ENCODE measurements around the gene NSF. TPM values are rescaled to one million over a fixed set of nuclear protein-coding genes. Genes with fewer than 3 reads are reported as not detected.
"Not testable (repeated sequence)": the region's sequence is repeated elsewhere in the genome, so short reads cannot be mapped to it uniquely, and the experiment has no call there.

The NSF gene
- total RNA-seq, 8 experiments from 2014 or later = 58.6 to 162 (median 76.1) TPM

DNA sequence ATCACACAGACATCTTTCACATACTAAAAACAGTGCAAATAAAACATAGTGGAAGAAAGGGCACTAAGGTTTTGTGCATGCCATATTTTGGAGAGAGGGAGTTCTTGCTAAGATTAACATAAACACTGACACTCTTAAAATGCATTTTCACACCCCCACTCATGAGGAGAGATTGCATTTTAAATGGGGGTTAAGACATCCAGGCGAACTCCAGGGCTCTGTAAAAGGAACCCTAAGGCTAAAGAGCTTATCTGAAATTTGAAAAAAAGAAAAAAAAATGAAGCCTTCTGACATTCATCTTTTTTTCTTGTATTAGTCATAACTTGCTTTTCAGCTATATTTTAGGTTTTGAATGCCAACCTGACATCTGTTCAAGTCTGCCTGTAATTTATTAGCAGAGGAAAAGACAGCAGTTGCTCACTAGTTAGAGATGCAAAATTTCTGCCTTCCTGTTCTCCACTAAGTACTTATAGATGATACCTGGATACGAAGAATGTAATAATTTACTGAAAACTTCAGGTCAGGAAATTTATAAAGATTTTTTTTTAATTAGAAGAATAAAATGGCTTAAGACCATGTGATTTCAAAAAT, 57.3 kb downstream of the NSF start:
- no CpG with 5 or more reads among the region's 2 CpGs for WGBS, 10 experiments
- H3K4me1 ChIP-seq (replicated peaks in 1 of 2); in situ Hi-C loops (cut with MboI; ENCODE audit: low pct_unique_long_range_greater_than_20kb in 2 of 9, low sequenced_read_pairs in 9 of 9, unreplicated experiment in 9 of 9); H3K4me3 ChIP-seq; H3K27ac ChIP-seq: not testable (repeated sequence)
- peak in 2 of 8 experiments; percentile 58 to 62 for ATAC-seq (replicated peaks in 6 of 8)

DNA sequence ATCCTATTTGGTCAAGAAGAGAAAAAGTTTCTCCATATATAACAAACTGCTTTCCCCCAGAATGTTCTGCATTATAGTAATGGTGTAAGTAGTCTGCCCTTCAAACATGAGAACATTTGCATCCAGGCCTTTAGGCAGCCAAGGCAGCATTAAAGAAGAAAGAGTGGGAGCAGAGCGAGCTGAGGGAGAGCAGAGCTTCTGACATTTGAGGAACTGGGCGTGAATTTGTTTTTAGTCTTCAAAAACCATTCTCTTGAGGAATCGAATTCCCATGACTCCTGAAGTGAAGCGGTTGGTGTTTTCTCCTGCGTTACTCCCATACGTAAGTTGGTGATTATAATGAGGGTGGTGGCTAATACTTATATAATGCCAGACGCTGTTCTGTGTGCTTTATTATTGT, 58.8 kb downstream of the NSF start:
- H3K4me1 ChIP-seq (replicated peaks in 1 of 2); H3K27ac ChIP-seq; ATAC-seq (replicated peaks in 6 of 8); H3K4me3 ChIP-seq; in situ Hi-C loops (cut with MboI; ENCODE audit: low pct_unique_long_range_greater_than_20kb in 2 of 9, low sequenced_read_pairs in 9 of 9, unreplicated experiment in 9 of 9): not testable (repeated sequence)
- no CpG with 5 or more reads among the region's 7 CpGs for WGBS, 10 experiments

DNA sequence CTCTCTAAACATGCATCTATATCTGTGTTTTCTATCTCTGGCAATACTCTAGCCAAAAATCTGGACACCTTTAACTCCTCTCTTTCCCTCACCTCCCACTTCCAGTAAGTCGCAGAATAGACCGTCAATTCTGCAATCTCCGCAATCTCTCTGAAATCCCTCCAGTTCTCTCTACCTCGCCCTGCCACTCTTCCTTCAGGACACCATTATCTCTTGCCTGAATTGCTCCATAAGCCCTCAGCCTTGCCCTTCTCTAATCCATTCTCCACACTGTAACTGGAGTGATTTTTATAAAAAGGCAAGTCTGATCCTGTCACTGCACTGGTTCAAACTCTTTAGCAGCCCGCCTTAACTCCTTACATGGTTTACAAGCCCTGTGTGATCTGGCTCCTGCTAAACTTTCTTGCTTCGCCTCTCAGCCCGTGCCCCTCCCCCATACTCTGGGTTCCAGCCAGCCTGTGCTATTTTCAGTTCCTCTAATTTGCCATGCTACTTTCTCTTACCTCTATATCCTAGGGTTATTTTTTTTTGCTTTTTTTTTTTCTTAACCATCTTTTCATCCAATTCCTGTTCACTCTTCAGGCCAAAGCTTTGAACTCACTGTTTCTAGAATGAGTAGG, 61.7 kb downstream of the NSF start:
- in situ Hi-C loops (cut with MboI; ENCODE audit: low pct_unique_long_range_greater_than_20kb in 2 of 9, low sequenced_read_pairs in 9 of 9, unreplicated experiment in 9 of 9); H3K27ac ChIP-seq; H3K4me1 ChIP-seq (replicated peaks in 1 of 2); H3K4me3 ChIP-seq; ATAC-seq (replicated peaks in 6 of 8): not testable (repeated sequence)
- WGBS, 10 experiments = no CpG with 5 or more reads among the region's 7 CpGs

DNA sequence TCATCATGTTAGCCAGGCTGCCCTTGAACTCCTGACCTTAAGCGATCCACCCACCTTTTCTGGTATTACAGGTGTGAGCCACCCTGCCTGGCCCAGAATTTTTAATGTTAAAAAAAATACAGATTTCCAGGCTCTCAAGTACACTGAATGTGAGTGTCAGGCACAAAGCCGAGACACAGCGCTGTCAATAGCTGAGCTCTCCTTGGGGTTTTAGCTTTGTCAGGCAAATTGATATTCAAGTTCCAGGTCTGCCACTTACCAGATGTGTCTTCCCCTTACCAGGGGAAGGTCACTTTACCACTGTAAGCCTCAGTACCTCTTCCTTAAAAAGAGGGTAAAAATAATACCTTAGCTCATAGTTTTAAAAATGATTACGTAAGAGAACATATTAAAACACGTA, 67.8 kb downstream of the NSF start:
- in situ Hi-C loops (cut with MboI; ENCODE audit: low pct_unique_long_range_greater_than_20kb in 2 of 9, low sequenced_read_pairs in 9 of 9, unreplicated experiment in 9 of 9); H3K4me1 ChIP-seq (replicated peaks in 1 of 2); H3K4me3 ChIP-seq; H3K27ac ChIP-seq; ATAC-seq (replicated peaks in 6 of 8): not testable (repeated sequence)
- whole genome bisulfite sequencing, 10 experiments = no CpG with 5 or more reads among the region's 5 CpGs

DNA sequence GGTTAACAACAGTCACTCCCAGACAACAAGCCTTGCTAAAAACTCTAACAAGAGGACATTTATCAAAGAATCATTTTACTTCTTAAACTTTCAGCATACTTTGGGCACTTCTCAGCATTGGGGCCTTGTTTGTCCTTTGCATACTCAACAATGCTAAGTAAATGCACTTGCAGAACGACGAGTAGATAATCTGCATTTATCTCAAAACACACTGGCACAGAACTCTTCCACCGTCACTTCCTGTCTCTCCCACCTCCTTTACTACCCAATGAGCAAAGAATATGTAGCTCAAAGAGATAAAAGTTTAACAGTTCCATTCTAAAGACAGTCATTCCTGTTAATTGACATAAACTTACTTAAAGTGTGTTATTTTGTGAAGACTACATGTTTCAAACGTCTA, 69.2 kb downstream of the NSF start:
- H3K27ac ChIP-seq; ATAC-seq (replicated peaks in 6 of 8); H3K4me3 ChIP-seq; in situ Hi-C loops (cut with MboI; ENCODE audit: low pct_unique_long_range_greater_than_20kb in 2 of 9, low sequenced_read_pairs in 9 of 9, unreplicated experiment in 9 of 9); H3K4me1 ChIP-seq (replicated peaks in 1 of 2): not testable (repeated sequence)
- WGBS, 10 experiments = no CpG with 5 or more reads among the region's 4 CpGs

DNA sequence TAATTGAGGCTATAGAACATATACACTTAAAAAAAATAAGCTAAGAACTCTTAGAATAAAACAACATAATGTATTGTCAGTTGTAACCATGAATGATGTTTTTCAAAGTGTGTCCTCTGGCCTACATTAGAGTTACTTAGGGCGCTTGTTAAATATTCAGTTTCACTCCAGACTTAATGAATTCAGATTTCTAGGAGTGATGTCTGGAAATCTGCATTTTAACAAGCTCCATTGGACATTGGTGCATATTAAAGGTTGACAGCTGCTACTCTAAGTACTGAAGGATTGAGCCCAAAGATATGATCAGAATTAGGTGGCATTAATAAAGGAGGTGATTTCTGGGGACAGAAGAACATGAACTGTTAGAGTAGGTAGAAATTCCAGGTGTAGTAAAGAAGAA, 72.7 kb downstream of the NSF start:
- no CpG with 5 or more reads among the region's 1 CpG for WGBS, 10 experiments
- ATAC-seq (replicated peaks in 6 of 8) = peak in 3 of 8 experiments; percentile 69 to 87 (median 85)
- in situ Hi-C loops (cut with MboI; ENCODE audit: low pct_unique_long_range_greater_than_20kb in 2 of 9, low sequenced_read_pairs in 9 of 9, unreplicated experiment in 9 of 9) = not testable (repeated sequence)

DNA sequence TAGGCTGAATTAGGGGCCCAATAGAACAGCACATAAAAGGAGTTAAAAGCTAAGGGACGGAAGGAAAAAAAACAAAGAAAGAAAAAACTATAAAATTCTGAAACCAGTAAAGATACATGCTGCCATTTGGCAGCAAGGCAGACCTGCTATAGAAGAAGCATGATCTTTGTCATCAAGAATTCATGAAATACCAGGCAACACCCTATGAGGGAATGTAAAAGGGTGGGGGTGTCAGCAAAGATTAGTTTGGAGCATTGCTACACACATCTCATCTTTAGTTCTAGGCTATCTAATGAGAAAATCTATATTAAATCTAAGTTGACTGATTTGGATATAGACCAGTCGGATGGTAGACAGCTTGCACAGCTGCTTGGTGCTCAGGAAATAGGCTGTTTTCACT, 73.1 kb downstream of the NSF start:
- H3K4me1 ChIP-seq (replicated peaks in 1 of 2); in situ Hi-C loops (cut with MboI; ENCODE audit: low pct_unique_long_range_greater_than_20kb in 2 of 9, low sequenced_read_pairs in 9 of 9, unreplicated experiment in 9 of 9); H3K4me3 ChIP-seq; H3K27ac ChIP-seq: not testable (repeated sequence)
- no CpG with 5 or more reads among the region's 2 CpGs for WGBS, 10 experiments
- ATAC-seq (replicated peaks in 6 of 8) = peak in 3 of 8 experiments; percentile 94 to 98 (median 97)

More for the DNA sequence above, 72.7 kb downstream of the NSF start:
- not testable (repeated sequence) for H3K4me1 ChIP-seq (replicated peaks in 1 of 2); H3K4me3 ChIP-seq; H3K27ac ChIP-seq

DNA sequence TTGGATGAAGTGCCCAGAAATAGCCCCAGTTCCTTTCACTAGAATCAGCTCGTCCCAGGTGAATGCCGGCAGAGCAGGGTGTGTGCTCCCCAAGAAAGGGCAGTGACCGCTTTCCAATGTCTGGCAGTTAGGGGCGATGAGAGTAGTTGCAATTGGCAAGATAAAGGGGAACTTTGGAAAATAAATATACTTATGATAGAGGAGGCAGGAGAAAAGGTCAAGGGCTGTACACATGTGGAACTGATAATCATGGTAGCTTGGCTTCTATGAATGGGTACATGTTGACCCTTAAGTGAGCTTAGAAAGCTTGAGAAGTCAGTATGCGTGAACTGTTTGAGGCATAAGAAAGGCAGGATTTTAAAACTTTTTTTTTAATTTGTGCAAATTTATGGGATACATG, 75.5 kb downstream of the NSF start:
- H3K4me3 ChIP-seq; ATAC-seq (replicated peaks in 6 of 8); H3K4me1 ChIP-seq (replicated peaks in 1 of 2); in situ Hi-C loops (cut with MboI; ENCODE audit: low pct_unique_long_range_greater_than_20kb in 2 of 9, low sequenced_read_pairs in 9 of 9, unreplicated experiment in 9 of 9); H3K27ac ChIP-seq: not testable (repeated sequence)
- no CpG with 5 or more reads among the region's 5 CpGs for WGBS, 10 experiments

DNA sequence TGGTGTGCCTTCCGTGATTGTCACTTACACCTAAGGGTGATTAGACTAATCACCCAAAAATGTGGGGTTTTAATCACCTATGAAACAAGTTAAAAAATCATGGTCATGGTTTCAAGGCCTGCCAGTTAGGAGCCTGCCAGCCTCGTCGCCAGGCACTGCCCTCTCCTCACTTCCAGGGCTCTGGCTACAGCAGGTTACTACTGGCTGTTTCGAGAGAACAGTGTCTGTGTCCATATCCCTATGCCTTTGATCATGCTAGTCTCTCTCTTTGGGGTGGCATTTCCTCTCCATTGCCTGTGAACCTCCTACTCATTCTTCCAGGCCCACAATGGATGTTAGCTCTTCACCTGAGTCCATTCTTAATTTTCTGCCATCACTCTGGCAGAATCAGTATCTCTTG, 80.3 kb downstream of the NSF start:
- in situ Hi-C loops (cut with MboI; ENCODE audit: low pct_unique_long_range_greater_than_20kb in 2 of 9, low sequenced_read_pairs in 9 of 9, unreplicated experiment in 9 of 9); ATAC-seq (replicated peaks in 6 of 8); H3K4me1 ChIP-seq (replicated peaks in 1 of 2); H3K27ac ChIP-seq; H3K4me3 ChIP-seq: not testable (repeated sequence)
- no CpG with 5 or more reads among the region's 4 CpGs for WGBS, 10 experiments

DNA sequence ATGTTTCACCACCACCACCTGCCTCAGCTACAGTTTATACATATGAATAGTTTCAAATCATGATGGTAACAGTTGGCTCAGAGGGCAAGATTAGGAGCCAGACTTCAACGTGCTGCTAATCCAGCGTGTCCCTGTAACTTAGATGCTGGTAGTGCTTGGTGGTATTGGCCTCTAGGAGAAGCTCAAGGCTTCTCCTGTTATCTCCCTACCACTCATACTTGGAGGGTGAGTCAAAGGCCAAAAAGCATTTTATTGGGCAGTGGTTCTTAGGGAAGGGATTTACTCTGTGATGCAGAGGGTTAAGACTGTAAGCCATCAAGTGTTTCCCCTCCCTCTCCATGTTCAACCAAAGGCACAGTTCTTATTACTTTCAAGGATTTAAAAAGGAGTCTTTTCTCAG, 82.3 kb downstream of the NSF start:
- in situ Hi-C loops (cut with MboI; ENCODE audit: low pct_unique_long_range_greater_than_20kb in 2 of 9, low sequenced_read_pairs in 9 of 9, unreplicated experiment in 9 of 9); H3K27ac ChIP-seq; H3K4me3 ChIP-seq; H3K4me1 ChIP-seq (replicated peaks in 1 of 2): not testable (repeated sequence)
- WGBS, 10 experiments = no CpG with 5 or more reads among the region's 2 CpGs
- ATAC-seq (replicated peaks in 6 of 8) = peak in 1 of 8 experiments; percentile 39

DNA sequence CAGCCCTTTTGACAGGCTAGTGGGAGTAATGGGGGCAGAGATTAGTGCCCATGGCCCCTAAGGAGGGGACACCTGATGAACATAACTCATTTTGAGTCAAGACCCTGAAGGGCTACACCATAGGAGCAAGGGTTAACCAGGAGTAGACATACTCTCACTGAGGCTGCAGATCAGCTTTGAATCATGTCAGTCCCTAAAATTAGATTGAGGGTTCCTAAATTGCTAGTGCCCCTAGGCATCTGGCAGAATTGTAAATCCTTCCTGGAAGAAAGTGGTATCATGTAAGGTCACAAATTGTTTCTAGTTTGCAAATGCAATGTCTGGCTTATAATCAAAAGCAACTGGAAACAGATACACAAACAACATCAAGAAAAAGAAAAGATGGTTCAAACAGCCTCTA, 87.3 kb downstream of the NSF start:
- H3K4me3 ChIP-seq; in situ Hi-C loops (cut with MboI; ENCODE audit: low pct_unique_long_range_greater_than_20kb in 2 of 9, low sequenced_read_pairs in 9 of 9, unreplicated experiment in 9 of 9); H3K27ac ChIP-seq; H3K4me1 ChIP-seq (replicated peaks in 1 of 2): not testable (repeated sequence)
- peak in 2 of 8 experiments; percentile 34 to 68 for ATAC-seq (replicated peaks in 6 of 8)

DNA sequence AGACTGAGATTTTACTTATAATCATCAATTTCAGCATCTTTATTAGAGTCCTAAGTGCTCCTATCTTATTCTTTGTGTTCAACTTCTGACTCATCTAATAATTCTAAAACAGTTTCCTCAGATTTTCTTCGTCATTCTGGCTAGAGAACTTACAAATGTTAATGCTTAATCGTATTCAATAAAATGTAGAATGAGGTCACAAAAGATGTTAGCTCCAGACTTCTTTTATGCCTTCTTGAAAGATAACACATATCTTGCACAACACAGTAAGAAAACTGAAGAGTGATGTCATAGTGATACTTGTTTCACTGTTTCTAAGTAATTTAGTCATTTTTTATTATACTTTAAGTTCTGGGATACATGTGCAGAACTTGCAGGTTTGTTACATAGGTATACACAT, 93.2 kb downstream of the NSF start:
- H3K4me1 ChIP-seq (replicated peaks in 1 of 2); H3K4me3 ChIP-seq; in situ Hi-C loops (cut with MboI; ENCODE audit: low pct_unique_long_range_greater_than_20kb in 2 of 9, low sequenced_read_pairs in 9 of 9, unreplicated experiment in 9 of 9); H3K27ac ChIP-seq: not testable (repeated sequence)
- ATAC-seq (replicated peaks in 6 of 8) = peak in 2 of 8 experiments; percentile 44 to 77
- no CpG with 5 or more reads among the region's 2 CpGs for WGBS, 10 experiments

DNA sequence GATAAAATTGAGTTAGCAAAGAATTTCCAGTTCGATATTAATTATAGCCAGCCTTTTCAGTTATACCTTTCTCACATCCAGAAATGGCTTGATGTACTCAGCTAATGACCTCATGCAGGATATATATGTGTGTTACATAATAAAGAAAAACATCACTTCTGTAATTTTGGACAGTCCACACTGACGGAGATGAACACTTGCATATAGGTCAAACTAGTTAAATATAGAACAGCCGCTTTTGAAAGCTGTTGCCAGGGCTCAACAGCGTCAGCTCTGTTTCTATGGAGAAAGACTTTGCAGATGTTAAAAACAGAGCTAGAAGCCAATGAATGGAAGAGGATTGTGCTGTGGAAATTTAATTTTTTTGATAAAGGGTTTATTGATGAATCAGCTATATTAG, 94.8 kb downstream of the NSF start:
- H3K4me3 ChIP-seq; H3K4me1 ChIP-seq (replicated peaks in 1 of 2); H3K27ac ChIP-seq; in situ Hi-C loops (cut with MboI; ENCODE audit: low pct_unique_long_range_greater_than_20kb in 2 of 9, low sequenced_read_pairs in 9 of 9, unreplicated experiment in 9 of 9): not testable (repeated sequence)
- peak in 1 of 8 experiments; percentile 80 for ATAC-seq (replicated peaks in 6 of 8)
- WGBS, 10 experiments = no CpG with 5 or more reads among the region's 4 CpGs

DNA sequence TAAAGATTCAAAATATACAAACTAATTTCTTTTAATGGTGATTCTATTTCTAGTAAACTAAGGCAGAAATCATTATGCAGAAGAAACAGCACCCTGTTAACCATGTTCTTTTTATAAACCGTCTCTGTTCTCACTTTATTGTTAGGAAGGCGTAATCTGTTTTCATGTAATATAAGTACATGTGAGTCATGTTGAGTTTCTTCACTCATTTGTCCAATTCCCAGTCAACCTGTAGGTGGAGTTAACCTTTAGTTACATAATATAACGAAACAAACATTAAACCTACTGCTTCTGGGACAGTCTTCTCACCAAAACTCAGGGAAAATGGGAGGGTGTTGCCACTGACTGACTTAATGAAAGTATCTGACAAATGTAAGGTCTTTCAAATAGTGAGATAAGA, 101.7 kb downstream of the NSF start:
- H3K27ac ChIP-seq; H3K4me3 ChIP-seq; in situ Hi-C loops (cut with MboI; ENCODE audit: low pct_unique_long_range_greater_than_20kb in 2 of 9, low sequenced_read_pairs in 9 of 9, unreplicated experiment in 9 of 9); H3K4me1 ChIP-seq (replicated peaks in 1 of 2); ATAC-seq (replicated peaks in 6 of 8): not testable (repeated sequence)
- no CpG with 5 or more reads among the region's 3 CpGs for WGBS, 10 experiments
